NCI-H1105 (cell line): Measurements from ENCODE around the gene CD58.
"Not testable (repeated sequence)": the region's sequence is repeated elsewhere in the genome, so short reads cannot be mapped to it uniquely, and the experiment has no call there.

ENCODE experiments used
- DNase-seq: peaks from one replicate; lab custom pipeline; 2025; lab: John Stamatoyannopoulos, UW

The CD58 gene, protein sequence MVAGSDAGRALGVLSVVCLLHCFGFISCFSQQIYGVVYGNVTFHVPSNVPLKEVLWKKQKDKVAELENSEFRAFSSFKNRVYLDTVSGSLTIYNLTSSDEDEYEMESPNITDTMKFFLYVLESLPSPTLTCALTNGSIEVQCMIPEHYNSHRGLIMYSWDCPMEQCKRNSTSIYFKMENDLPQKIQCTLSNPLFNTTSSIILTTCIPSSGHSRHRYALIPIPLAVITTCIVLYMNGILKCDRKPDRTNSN

GRCh38 chr1:116570358-116571214, at the start of gene CD58:
CD58 (minus strand) TSS chr1:116571026; CDS start chr1:116570972, 54 bp downstream.
- peak; percentile 83 for DNase-seq

- not testable (repeated sequence) for DNase-seq
Measured at GRCh38 chr1:116620392-116620791, 49.6 kb upstream of the CD58 start.

DNA sequence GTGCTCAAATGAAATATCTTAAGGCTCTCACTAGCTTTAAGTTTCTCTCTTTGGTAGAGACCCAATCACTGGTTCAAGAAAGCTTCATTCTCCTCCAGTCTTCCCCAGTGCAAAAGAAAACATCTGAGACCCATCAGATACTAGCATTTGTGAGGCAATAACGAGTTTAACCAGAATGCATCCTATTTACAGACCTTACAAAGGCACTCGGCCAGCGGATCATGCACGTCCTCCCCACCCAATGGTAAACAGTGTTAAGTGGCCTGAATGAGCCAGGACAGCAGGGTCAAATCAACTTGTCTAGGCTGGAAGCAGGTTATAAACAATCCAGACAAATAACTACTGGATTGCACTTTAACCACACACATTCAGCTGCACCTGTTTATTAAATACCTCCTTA, 48.3 kb upstream of the CD58 start:
- DNase-seq = not testable (repeated sequence)

GRCh38 chr1:116617808-116618207, 47.0 kb upstream of the CD58 start:
- DNase-seq = not testable (repeated sequence)

DNA sequence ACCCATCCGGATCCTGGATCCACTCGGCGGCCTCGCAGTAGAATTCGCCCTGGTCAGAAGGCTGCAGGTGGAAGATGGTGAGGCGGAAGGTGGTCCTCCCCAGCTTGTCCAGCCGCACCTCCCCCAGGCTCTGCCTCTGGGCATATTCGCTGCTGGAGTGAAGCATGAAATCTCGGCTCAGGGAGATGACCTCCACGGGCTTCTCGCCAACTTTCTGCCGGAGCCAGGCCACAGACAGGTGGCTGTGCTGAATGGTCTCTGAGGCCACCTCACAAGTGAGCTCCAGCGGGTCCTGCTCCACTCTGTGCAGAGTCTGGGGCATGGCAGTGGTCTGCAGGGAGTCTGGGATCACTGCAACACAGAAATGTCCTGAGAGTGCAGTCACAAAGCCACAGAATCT, 43.0 kb upstream of the CD58 start:
- DNase-seq = not testable (repeated sequence)

GRCh38 chr1:116609801-116610371, 39.1 kb upstream of the CD58 start:
- DNase-seq = not testable (repeated sequence)

DNA sequence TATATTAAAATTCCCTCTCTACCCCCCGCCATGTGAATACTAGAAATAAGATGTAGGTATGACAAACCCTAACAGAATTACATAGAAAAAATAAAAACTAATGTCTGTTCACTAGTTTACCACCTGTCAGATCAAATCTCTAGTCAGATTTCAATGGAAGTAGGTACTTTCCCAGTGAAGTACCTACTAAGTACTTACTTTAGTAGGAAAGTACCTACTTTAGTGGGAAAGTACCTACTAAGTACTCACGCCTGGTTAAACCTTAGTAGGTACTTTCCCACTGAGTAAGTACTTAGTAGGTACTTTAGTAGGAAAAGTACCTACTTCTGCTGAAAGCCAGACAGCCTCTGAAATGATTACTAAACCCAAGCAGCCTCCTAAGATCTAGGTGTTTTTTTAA, 38.0 kb upstream of the CD58 start:
- not testable (repeated sequence) for DNase-seq

DNA sequence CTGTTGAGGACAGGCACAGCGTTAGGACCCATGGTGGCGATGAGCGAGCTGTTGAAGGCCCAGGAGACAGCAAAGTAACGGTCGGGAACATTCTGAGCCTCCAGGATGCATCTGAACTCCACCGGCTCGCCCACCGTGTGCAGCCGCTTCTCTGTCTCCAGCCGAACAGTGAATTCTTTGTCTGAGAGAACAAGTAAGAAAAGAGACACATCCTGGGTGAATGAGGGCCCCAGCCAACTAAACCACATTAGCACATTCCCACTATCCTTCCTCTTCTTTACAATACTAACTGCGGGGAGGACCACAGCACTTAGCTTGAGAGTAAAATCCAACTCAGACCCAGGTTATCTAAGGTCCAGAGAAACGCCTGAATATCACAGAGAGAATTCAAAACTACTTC, 37.3 kb upstream of the CD58 start:
- DNase-seq = not testable (repeated sequence)

- DNase-seq = not testable (repeated sequence)
Measured at GRCh38 chr1:116607463-116607862, 36.6 kb upstream of the CD58 start.

DNA sequence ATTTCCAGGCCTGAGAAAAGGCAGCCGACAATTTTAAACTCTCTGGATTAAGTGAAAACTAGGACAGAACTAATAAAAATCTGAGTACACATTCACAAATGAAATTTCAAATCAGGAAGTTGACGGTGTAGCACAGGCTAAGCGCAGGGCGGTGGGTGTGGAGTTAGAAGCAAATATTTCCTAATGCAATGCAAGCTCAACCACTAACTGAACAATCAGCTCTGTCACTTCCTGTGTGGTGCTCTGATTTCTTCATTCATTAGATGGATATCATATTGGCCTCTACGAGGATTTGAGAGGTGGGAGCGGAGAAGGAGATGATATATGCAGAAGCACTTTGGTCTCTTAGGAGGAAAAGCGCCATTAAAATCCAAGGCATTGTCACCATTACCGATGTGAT, 35.2 kb upstream of the CD58 start:
- not testable (repeated sequence) for DNase-seq

- no peak for DNase-seq
Measured at GRCh38 chr1:116605315-116605714, 34.5 kb upstream of the CD58 start.

- DNase-seq = not testable (repeated sequence)
Measured at GRCh38 chr1:116604408-116604807, 33.6 kb upstream of the CD58 start.

DNA sequence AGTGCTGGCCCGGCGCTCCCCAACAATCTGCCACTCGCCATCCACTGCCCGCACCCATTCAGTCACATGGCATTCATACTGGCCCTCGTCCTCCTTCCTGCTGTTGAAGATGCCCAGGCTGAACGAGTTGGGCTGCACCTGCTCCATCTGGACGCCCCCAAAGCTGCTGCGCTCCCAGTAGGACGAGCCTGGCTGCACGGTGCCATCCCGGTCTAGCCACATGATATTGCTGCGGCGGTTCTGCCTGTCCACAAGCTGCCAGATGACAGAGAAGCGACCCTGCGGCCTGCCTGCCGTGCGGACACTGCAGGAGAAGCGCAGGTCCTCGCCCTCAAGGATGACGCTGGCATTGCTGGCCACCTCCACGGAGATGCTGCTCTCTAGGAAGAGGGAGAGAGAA, 32.8 kb upstream of the CD58 start:
- DNase-seq = not testable (repeated sequence)

- not testable (repeated sequence) for DNase-seq
Measured at GRCh38 chr1:116599369-116599768, 28.5 kb upstream of the CD58 start.

DNA sequence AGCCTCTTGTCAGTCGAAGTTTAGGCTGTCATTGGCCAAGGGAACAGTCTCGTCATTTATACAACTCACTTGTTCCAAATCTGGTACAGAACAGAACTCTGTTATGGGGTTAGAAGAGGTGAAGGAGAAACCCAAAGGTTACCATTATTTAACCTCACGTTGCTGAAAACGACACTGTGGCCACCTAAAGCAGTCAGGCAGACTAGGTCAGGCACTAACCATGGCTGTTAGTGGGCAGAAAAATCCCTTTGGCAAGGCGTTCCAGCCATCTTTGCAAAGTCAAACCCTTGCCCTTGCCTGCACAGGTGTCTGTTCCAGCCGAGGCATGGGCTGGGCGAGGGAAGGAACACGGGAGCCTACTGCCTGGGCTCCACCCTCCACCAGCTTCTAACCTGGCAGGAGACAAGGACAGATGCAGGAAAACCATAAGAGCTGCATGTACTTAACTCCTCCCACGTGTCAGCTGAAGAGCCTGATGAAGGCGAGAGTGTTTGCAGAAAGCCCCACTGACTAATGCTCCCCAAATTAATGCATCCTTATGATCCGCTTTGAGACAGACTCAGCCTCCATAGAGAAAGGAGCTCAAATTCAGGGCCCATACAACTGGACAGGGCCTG, 27.7 kb upstream of the CD58 start:
- not testable (repeated sequence) for DNase-seq

DNA sequence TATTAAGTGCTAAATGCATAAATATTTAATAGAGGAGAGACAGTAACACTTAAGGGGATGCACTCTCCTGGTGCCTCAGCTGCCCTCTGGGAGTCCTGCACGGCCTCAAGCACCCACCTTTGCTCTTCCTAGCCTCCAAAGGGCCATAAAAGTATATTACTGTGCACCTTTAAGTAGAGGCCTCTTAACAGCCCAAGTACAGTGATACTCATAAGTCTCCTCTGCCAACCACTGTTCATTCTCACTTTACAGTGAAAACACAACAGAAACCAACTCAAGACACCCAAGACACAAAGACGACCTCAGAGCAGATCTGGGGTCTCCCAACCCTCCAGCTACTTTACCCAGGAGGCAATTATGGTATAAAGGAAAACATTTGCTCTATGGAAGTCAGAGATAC, 26.6 kb upstream of the CD58 start:
- DNase-seq = not testable (repeated sequence)

DNA sequence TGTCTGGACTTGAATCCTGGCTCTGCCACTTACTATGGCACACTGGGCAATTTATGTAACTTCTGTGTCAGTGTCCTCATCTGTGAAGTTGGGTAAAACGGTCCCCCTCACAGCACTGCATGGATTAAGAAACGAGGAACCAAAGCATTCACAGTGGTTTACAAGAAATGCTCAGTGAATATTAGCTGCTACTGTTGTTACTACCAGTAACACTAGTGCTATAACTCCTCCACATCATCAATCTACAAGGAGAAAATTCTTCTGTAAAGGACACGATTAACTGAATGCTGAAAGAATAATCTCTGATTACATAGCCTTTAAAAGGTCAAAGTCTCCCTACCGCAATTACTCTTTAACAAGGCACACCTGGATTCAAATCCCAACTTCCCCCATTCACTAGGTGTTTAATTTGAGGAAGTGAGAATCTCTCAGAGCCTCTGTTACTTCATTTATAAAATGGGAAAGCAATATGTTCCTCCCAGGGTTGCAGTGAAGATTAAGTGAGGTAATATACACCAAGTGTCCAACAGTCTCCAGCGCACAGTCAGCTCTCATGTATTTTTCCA, 26.0 kb upstream of the CD58 start:
- not testable (repeated sequence) for DNase-seq

DNA sequence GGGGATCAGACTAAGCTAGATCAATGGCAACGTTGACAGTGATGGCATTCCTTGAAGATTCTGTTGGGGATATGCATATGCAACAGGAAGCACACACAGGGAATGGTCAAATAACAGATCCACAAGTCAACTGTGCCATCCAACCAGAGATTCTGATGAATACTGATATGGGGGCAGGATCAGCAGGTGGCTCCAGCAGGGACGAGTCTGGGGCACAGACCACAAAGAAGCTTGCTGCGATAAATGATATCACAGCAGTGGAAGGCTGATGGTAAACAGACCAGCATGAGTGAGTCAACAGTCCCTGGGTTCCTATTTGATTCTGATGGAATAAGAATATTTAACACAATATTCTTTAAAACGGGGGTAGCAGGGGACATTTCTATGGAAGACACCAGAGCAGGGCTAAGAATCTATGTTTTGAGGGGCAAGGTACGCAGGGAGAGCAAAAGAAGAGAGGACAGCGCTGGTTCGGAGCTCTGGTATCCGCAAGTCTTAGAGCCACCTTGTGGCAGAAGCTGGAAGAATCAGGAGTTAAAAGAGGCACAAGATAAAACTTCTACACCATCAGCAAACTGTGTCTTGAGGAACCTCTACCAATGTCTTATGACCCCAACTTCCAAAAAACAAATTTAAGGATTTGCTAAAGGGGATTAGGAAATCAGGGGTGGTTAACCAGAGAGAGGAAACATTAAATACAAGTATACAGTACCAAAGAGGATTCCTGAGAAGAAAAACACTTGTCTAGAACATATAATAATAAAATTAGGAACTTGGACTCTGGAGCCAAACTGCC, 25.3 kb upstream of the CD58 start:
- not testable (repeated sequence) for DNase-seq

GRCh38 chr1:116595065-116595840, 24.4 kb upstream of the CD58 start:
- not testable (repeated sequence) for DNase-seq

DNA sequence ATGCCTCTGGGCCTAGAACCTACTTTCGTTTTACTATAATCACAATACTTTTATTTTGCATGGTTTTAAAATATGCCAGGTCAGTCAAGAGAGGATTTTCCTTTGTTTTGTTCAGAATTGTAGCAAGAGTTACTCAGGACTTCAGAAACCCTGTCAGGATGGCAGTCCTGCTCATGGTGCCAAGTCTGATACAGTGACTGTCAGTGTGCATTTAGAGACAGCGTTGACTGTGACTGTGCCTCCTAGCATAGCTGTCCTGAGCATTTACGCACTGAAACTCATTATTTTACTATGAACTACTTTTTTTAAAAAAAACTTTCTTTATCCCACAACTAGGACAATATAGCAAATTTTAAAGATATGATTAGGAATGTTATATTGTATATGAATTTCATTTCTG, 23.2 kb upstream of the CD58 start:
- DNase-seq = not testable (repeated sequence)
